CD14-positive monocyte (primary cell): ENCODE results near the gene PHACTR3. TPM values are rescaled to one million over a fixed set of nuclear protein-coding genes. Genes with fewer than 3 reads are reported as not detected.

Experiments used
- DNase-seq, 3 donors: peaks; one replicate each; pipeline ENCODE4 v3.0.0-alpha.2; 2011 to 2022
- H2AFZ ChIP-seq: 2 replicates; pipeline ENCODE4 v1.6.0; 2012; ENCODE audit warnings: mild to moderate bottlenecking, low read depth, low read length, inconsistent platforms; ENCODE audit not compliant: insufficient read depth, poor library complexity, severe bottlenecking
- H3K27ac ChIP-seq, 2 donors: 1 replicate in 1 of 2; 2 replicates in 1 of 2; pipeline ENCODE4 v1.5.1; 2012 to 2013; ENCODE audit warnings: low read length in 2 of 2, control low read depth in 1 of 2, inconsistent platforms in 1 of 2, low read depth in 1 of 2, mild to moderate bottlenecking in 1 of 2
- H3K27me3 ChIP-seq, 2 donors: one replicate each; pipeline versions ENCODE4 v1.6.0 to v1.6.1; 2011 to 2013; ENCODE audit warnings: low read length in 2 of 2; ENCODE audit not compliant: control insufficient read depth in 2 of 2, insufficient read depth in 2 of 2
- H3K36me3 ChIP-seq, 2 donors: replicated peaks in 1 of 2; 1 replicate in 1 of 2; 2 replicates in 1 of 2; pipeline versions ENCODE4 v1.5.1 to v1.6.1; 2012 to 2013; ENCODE audit warnings: low read length in 2 of 2, control low read depth in 1 of 2, inconsistent platforms in 1 of 2, mild to moderate bottlenecking in 1 of 2; ENCODE audit not compliant: insufficient read depth in 2 of 2, control insufficient read depth in 1 of 2
- H3K4me1 ChIP-seq, 2 donors: 1 replicate in 1 of 2; 2 replicates in 1 of 2; pipeline versions ENCODE4 v1.5.1 to v1.6.1; 2012 to 2013; ENCODE audit warnings: low read length in 2 of 2, control low read depth in 1 of 2, inconsistent platforms in 1 of 2, mild to moderate bottlenecking in 1 of 2, moderate library complexity in 1 of 2; ENCODE audit not compliant: insufficient read depth in 2 of 2, control insufficient read depth in 1 of 2
- H3K4me2 ChIP-seq: replicated peaks from 2 replicates; pipeline ENCODE3; 2012; ENCODE audit warnings: low read length, moderate library complexity, mild to moderate bottlenecking; ENCODE audit not compliant: poor library complexity, severe bottlenecking; ENCODE audit errors: extremely low read depth
- H3K4me3 ChIP-seq, 3 experiments: fragments of 200-600 bp in 1 of 3; sonication (generic) in 1 of 3; replicated peaks in 1 of 3; 1 replicate in 2 of 3; 2 replicates in 1 of 3; pipeline ENCODE4 v1.5.1; 2011 to 2013; ENCODE audit warnings: low read length in 3 of 3, mild to moderate bottlenecking in 3 of 3, control low read depth in 2 of 3, low read depth in 2 of 3, inconsistent platforms in 1 of 3, moderate library complexity in 1 of 3
- H3K79me2 ChIP-seq: 2 replicates; pipeline ENCODE4 v1.6.0; 2012; ENCODE audit warnings: mild to moderate bottlenecking, control low read depth, inconsistent platforms, low read length, moderate library complexity; ENCODE audit not compliant: insufficient read depth
- H3K9ac ChIP-seq: 2 replicates; pipeline ENCODE4 v1.6.0; 2017; ENCODE audit warnings: low read length, mild to moderate bottlenecking; ENCODE audit not compliant: insufficient read depth, poor library complexity, severe bottlenecking
- H3K9me3 ChIP-seq, 2 donors: replicated peaks in 1 of 2; 1 replicate in 1 of 2; 2 replicates in 1 of 2; pipeline versions ENCODE4 v1.5.1 to v1.6.1; 2012 to 2013; ENCODE audit warnings: low read length in 2 of 2, control low read depth in 1 of 2; ENCODE audit not compliant: control insufficient read depth in 1 of 2, insufficient read depth in 1 of 2
- H4K20me1 ChIP-seq: 2 replicates; pipeline ENCODE4 v1.6.0; 2012; ENCODE audit warnings: mild to moderate bottlenecking, low read length, control low read depth, moderate library complexity; ENCODE audit not compliant: insufficient read depth
- H3K27ac Mint-ChIP-seq, 7 donors: one replicate each; pipeline ENCODE4 v1.8.0; 2020; ENCODE audit warnings: mild to moderate bottlenecking in 7 of 7, mixed read lengths in 7 of 7, moderate library complexity in 6 of 7, inconsistent platforms in 2 of 7
- H3K27me3 Mint-ChIP-seq, 3 donors: one replicate each; pipeline ENCODE4 v1.8.0; 2021 to 2022; ENCODE audit warnings: low read depth in 3 of 3, mild to moderate bottlenecking in 3 of 3, mixed read lengths in 3 of 3, moderate library complexity in 3 of 3, inconsistent platforms in 1 of 3
- H3K36me3 Mint-ChIP-seq, 2 donors: one replicate each; pipeline ENCODE4 v1.8.0; 2020; ENCODE audit warnings: mixed read lengths in 2 of 2, inconsistent platforms in 1 of 2, mild to moderate bottlenecking in 1 of 2
- H3K4me1 Mint-ChIP-seq: one replicate; pipeline ENCODE4 v1.8.0; 2020; ENCODE audit warnings: mild to moderate bottlenecking, mixed read lengths
- H3K4me3 Mint-ChIP-seq, 2 donors: one replicate each; pipeline ENCODE4 v1.8.0; 2020; ENCODE audit warnings: mild to moderate bottlenecking in 2 of 2, mixed read lengths in 2 of 2, moderate library complexity in 1 of 2
- H3K9me3 Mint-ChIP-seq, 7 donors: one replicate each; pipeline ENCODE4 v1.8.0; 2020 to 2022; ENCODE audit warnings: mixed read lengths in 7 of 7, mild to moderate bottlenecking in 6 of 7, moderate library complexity in 6 of 7, inconsistent platforms in 2 of 7
- WGBS: methylation state at CpG from one replicate; pipeline ENCODE4 v1.1.5; 2013; ENCODE audit warnings: missing lambda C conversion rate; ENCODE audit not compliant: insufficient coverage; 5-methylcytosine and 5-hydroxymethylcytosine counted together
- intact Hi-C, 2 donors: fragments of 100-400 bp; cut with micrococcal nuclease; formaldehyde crosslinking; loops; one replicate each; pipeline versions ENCODE4 v1.15.0 to v1.15.1; 2023
- polyA plus RNA-seq, 3 donors: library from polyadenylated mRNA; depleted of rRNA in 1 of 3; unstranded in 2 of 3; stranded (reverse) in 1 of 3; fragments of 300-500 nt in 2 of 3; fragments of >200 nt in 1 of 3; fragmentation: Illumina TruSeq in 2 of 3; gene quantifications; 1 replicate in 2 of 3; 2 replicates in 1 of 3; pipeline ENCODE4 v1.2.3, GENCODE V29; 2012 to 2021
- TF ChIP-seq, protein P1 (sequence below): fragments of 200-600 bp; IDR thresholded peaks from one replicate; pipeline ENCODE4 v1.8.0; 2022; ENCODE audit warnings: antibody characterized with exemption, mild to moderate bottlenecking

PHACTR3 gene
- polyA plus RNA-seq, 3 donors: 0.11 to 0.17 TPM; not detected in 1

DNA sequence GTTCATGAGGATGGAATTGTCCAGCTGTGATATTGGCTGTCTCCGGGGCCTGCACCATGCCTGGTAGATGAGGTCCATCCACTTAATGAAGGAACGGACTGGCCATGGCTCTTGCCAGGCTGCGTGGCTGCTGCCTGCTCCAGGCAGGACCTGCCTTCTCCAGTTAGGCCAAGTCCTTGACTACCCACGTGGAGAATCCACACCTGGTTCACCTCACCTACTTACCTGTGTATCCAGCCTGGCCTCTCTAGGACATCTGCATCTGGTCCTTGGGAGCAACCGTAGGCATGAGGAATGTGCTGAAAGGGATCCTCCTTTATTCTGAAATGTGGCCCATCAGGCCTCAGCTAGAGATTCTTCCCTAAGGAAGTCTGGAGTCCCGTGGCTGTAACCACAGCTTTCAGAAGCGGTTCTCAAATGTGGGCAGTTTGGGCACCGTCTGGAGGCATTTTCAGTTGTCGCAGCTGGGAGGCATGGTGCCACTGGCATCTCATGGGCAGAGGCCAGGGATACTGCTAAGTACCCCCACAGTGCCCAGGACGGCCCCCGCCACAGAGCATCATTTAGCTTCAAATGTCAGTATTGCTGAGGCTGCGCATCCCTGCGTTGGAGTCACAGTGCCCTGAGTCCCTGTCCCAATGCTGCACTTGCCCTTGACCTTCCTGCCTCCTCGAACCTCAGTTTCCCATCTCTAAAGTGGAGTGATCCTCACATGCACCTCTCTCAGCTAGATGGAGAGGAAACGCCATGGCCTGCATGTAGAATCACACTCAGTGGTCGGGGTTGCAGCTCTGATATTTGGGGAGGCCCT, 67.5 kb downstream of the PHACTR3 start:
- no peak overlapping the region for H3K27ac ChIP-seq
- no peak overlapping the region for H3K4me2 ChIP-seq
- no peaks in the 10 kb centered on the region for H4K20me1 ChIP-seq
- H3K9me3 Mint-ChIP-seq: peaks cover 0 to 9% (median 0%) of the 10 kb centered on the region in 7 donors
- peaks cover 6% of the 10 kb centered on the region in 2 donors for H3K4me1 ChIP-seq
- 90% methylated on average over 13 of the region's 16 CpGs for WGBS
- intact Hi-C loops: no loop called here
- no peak overlapping the region for H3K9ac ChIP-seq
- H3K4me3 ChIP-seq: no peak overlapping the region
- peaks cover 0 to 10% of the 10 kb centered on the region in 2 donors for H3K27me3 ChIP-seq
- no peak overlapping the region for H3K4me3 Mint-ChIP-seq
- no peaks in the 10 kb centered on the region for H3K79me2 ChIP-seq
- H3K36me3 ChIP-seq: no peaks in the 10 kb centered on the region
- TF ChIP-seq, protein P1, sequence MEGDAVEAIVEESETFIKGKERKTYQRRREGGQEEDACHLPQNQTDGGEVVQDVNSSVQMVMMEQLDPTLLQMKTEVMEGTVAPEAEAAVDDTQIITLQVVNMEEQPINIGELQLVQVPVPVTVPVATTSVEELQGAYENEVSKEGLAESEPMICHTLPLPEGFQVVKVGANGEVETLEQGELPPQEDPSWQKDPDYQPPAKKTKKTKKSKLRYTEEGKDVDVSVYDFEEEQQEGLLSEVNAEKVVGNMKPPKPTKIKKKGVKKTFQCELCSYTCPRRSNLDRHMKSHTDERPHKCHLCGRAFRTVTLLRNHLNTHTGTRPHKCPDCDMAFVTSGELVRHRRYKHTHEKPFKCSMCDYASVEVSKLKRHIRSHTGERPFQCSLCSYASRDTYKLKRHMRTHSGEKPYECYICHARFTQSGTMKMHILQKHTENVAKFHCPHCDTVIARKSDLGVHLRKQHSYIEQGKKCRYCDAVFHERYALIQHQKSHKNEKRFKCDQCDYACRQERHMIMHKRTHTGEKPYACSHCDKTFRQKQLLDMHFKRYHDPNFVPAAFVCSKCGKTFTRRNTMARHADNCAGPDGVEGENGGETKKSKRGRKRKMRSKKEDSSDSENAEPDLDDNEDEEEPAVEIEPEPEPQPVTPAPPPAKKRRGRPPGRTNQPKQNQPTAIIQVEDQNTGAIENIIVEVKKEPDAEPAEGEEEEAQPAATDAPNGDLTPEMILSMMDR: no peak
- no peak for DNase-seq
- peaks cover 14 to 32% (median 26%) of the 10 kb centered on the region in 3 donors for H3K27me3 Mint-ChIP-seq
- H3K36me3 Mint-ChIP-seq: no peaks in the 10 kb centered on the region
- no peaks in the 10 kb centered on the region for H3K9me3 ChIP-seq
- no peak overlapping the region for H3K27ac Mint-ChIP-seq
- H2AFZ ChIP-seq: no peak overlapping the region
- peaks cover 7% of the 10 kb centered on the region for H3K4me1 Mint-ChIP-seq

DNA sequence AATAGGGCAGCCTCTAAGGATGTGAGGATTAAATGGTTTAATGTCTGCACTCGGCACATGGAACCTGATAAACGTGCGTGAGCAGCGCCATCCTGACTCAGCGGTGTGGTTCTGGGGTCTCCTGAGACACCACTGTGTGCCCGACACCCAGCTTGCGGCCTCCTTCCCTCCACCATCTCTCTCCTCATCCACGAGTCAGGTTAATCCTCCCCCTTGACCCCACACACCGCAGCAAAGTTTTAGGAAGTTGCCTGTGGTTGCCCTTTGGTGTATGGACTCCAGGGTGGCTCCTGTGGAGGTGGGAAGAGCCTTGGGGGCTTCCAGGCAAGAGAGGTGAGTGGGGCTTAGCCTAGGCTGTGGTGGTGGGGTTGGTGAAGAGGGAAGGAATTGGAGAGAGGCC, 68.2 kb downstream of the PHACTR3 start:
- no peaks in the 10 kb centered on the region for H3K36me3 ChIP-seq
- H3K9me3 ChIP-seq: no peaks in the 10 kb centered on the region
- peaks cover 7% of the 10 kb centered on the region for H3K4me1 Mint-ChIP-seq
- H4K20me1 ChIP-seq: no peaks in the 10 kb centered on the region
- peaks cover 0 to 9% (median 0%) of the 10 kb centered on the region in 7 donors for H3K9me3 Mint-ChIP-seq
- H3K4me2 ChIP-seq: no peak overlapping the region
- peaks cover 6% of the 10 kb centered on the region in 2 donors for H3K4me1 ChIP-seq
- H3K4me3 ChIP-seq: no peak overlapping the region
- intact Hi-C loops: no loop called here
- no peak overlapping the region for H2AFZ ChIP-seq
- no peak overlapping the region for H3K27ac ChIP-seq
- TF ChIP-seq, protein P1: no peak
- no peaks in the 10 kb centered on the region for H3K36me3 Mint-ChIP-seq
- H3K4me3 Mint-ChIP-seq: no peak overlapping the region
- H3K27me3 ChIP-seq: peaks cover 0 to 17% of the 10 kb centered on the region in 2 donors
- DNase-seq: no peak
- no peaks in the 10 kb centered on the region for H3K79me2 ChIP-seq
- WGBS: 85% methylated on average over 6 of the region's 9 CpGs
- H3K27ac Mint-ChIP-seq: peak overlapping the region in 1 of 7 donors; percentile 50
- no peak overlapping the region for H3K9ac ChIP-seq
- H3K27me3 Mint-ChIP-seq: peaks cover 14 to 34% (median 26%) of the 10 kb centered on the region in 3 donors
